HL-60 (cell line): ENCODE results near the gene MRGPRG.

Experiments
- POLR2AphosphoS5 ChIP-seq: IDR thresholded peaks from 2 replicates; pipeline ENCODE4 v1.6.1; 2012; ENCODE audit warnings: low read depth
- SPI1 ChIP-seq: IDR thresholded peaks from 2 replicates; pipeline ENCODE4 v1.6.1; 2012; ENCODE audit warnings: low read depth, mild to moderate bottlenecking, borderline replicate concordance
- TF ChIP-seq, protein P1 (sequence below): IDR thresholded peaks from one replicate; pipeline ENCODE4 v1.5.1; 2011; ENCODE audit warnings: low read length, control low read depth, inconsistent platforms; ENCODE audit not compliant: insufficient read depth

DNA sequence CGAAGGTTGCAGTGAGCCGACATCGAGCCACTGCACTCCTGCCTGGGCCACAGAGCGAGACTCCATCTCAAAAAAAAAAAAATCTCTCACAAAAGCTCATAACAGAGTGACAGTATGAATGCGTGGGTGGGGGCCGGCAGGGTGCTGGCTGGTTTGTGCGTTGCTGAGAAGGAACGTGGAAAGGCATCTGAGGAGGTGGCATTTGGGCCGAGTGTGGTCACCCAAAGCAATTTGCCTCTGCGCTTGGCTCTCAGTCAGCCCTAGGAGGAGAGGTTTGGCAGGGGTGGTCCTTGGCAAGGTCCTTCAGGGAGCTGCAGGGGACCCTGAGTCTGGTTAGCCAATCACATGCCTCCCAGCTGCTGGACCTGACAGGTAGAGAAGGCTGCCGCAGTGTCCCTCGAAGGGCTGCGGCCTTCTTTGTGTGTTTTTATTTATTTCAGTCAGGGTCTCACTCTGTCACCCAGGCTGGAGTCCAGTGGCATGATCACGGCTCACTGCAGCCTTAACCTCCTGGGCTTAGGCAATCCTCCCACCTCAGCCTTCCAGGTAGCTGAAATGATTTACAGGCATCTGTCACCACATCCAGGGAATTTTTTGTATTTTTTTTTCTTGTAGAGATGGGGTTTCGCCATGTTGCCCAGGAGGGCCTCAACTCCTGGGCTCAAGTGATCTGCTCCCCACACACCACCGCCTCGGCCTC lies 30.0 kb downstream of the MRGPRG start:
- TF ChIP-seq, protein P1, sequence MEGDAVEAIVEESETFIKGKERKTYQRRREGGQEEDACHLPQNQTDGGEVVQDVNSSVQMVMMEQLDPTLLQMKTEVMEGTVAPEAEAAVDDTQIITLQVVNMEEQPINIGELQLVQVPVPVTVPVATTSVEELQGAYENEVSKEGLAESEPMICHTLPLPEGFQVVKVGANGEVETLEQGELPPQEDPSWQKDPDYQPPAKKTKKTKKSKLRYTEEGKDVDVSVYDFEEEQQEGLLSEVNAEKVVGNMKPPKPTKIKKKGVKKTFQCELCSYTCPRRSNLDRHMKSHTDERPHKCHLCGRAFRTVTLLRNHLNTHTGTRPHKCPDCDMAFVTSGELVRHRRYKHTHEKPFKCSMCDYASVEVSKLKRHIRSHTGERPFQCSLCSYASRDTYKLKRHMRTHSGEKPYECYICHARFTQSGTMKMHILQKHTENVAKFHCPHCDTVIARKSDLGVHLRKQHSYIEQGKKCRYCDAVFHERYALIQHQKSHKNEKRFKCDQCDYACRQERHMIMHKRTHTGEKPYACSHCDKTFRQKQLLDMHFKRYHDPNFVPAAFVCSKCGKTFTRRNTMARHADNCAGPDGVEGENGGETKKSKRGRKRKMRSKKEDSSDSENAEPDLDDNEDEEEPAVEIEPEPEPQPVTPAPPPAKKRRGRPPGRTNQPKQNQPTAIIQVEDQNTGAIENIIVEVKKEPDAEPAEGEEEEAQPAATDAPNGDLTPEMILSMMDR: no peak
- TF ChIP-seq POLR2AphosphoS5 (no peak), SPI1 (no peak)
